Measurements from ENCODE around the gene TYW3.
A peak's percentile ranks its signal among the peaks of the same experiment; 100 is the strongest.

The TYW3 gene, protein sequence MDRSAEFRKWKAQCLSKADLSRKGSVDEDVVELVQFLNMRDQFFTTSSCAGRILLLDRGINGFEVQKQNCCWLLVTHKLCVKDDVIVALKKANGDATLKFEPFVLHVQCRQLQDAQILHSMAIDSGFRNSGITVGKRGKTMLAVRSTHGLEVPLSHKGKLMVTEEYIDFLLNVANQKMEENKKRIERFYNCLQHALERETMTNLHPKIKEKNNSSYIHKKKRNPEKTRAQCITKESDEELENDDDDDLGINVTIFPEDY

DNA sequence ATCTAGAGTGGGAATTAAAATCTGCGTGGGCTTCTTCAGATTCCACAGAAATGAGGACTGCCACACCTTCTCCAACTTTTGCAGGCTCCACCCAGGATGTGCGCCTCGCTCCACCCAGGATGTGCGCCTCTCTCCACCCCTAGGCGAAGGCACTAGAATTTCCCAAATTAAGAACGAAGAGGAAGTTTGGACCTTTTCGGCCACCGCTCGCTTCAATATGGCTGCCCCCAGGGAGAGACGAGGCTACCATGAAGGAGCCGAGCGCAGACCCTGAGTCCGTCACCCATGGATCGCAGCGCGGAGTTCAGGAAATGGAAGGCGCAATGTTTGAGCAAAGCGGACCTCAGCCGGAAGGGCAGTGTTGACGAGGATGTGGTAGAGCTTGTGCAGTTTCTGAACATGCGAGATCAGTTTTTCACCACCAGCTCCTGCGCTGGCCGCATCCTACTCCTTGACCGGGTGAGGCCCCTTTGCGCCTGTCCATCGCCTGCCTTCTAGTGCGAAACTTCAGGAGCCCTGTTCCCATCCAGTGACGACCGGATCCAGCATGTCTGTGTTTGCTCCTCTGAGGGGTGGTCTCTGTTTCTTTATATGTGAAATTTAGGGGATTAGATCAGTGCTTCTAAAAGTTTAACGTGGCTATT is at the start of gene TYW3, which contains the start of gene CRYZ:
Gene TYW3, plus strand, starts transcription at position 193 of the 644 bp plus-strand sequence. Its CDS starts 93 bp downstream, at position 286.
Gene CRYZ, minus strand, starts transcription at position 91 of the 644 bp plus-strand sequence. CDS start 8,229 bp downstream, outside the sequence.
- peak; percentile 88 for DNase-seq

DNA sequence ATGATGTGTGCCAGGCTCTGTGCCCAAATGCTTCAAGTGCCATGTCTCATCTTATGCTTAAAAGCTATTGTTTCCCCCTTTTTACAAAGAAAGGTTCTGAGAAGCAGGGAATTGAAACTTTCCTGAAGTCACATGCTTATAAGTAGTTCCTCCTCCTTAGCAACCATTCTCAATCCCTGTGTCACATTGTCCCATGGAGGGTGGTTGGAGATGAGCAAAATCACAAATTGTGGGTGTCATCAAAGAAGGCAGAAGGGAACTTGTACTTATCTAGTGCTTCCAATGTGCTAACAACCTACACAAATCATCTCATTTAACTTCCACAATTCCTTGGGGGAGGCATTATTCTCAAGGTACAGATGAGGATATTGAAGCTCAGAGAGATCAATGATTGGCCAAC is 49.3 kb upstream of the TYW3 start:
- no peak for DNase-seq

DNA sequence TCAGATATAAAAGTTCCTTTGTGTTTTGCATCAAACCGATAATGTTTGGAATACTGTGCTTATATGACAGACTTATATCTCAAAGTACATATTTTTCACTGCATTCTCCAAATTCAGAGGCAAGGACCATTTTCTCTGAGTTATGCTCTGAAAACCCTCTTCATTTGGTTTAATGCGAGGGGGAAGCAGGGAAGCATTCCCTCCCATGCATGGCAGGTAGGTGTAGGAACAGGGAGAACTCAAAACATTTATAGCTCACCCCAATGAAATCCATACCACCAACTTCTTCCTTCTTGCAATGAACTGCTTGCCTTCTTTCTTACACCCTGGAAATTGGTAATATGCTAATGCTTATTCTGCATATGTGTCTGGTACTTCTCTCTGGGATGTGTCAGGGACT is 48.7 kb upstream of the TYW3 start:
- DNase-seq = no peak

DNA sequence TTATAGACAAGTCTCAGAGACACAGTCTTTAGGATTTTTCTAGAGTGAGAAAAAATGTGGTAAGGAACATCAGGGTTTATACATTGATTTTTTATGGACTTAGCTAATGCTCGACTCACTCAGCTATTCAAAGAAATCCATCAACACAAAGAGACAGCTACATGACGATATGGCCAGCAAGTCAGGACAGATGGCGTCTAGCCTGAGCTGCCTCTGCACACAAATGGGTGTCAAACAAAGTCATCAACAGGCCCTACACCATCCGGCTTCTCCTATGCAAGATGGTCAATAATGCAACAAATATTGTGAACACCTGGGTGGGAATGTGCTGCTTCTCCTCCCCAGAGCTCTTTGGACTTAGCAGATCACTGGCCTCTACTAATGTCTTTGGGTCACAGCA is 46.0 kb upstream of the TYW3 start:
- DNase-seq = no peak

DNA sequence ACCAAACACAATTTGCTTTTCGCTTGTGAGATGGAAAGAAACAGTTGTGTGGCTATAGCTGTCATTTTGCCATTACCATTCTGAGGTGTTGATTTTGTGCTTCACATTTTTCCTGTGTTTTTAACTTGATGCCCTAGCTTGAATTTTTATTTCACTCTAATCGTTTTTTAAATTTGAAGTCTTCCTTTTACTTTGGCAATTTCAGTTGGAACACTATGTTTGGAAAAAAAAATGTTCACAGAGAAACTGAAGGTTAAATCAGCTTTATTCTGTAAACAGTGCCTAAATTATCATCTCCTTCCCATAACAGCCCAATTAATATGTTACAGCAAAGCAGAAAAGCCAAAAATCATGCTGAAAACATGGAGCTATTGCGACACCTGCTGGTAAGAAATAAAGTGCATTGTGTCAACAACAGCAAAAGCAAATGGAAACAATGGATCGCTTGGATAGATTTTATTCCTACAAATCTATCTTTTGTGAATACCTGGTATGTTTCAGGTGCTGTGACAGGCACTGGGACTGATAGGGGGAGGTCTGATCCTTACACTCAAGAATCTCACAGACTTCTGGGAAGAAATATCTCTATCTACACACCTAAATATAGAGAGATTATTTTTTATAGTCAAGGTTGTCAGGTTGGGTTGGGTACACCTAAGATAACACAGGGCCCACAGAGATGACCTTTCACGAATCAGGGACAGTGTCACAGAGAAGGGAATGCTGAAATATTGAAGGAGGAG is 43.2 kb upstream of the TYW3 start:
- peak; percentile 19 for DNase-seq

DNA sequence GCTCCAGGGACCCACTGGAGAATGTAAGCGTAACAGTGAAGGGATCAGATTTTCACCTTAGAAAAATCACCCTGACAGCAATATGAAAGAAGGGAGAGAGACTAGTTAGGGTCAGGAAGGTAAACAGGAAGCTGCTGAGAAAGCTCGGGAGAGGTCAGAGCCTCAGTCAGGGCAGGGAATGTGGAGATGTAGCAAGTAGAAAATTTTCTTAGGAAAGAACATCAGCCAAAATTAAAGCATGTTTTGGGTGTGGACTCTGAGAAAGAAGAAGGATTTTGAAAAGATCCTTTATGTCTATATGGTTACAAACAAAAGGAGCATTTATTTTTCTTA is 42.6 kb upstream of the TYW3 start:
- DNase-seq = peak; percentile 8

DNA sequence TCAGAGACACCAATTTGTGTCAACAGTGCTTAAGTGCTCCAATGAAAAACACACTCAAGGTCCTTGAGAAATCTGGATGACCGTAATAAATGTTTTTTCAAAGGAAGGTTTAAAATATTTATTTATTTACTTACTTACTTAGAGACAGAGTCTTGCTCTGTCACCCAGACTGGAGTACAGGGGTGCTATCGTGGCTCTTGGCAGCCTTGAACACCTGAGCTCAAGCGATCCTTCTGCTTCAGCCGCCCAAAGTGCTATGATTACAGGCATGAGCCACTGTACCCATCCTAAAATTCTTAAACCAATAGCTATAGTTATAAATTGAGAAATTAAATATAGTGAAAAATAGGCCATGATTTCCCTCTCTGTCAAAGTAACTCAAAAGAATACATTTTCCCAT is 42.0 kb upstream of the TYW3 start:
- DNase-seq = peak; percentile 7

DNA sequence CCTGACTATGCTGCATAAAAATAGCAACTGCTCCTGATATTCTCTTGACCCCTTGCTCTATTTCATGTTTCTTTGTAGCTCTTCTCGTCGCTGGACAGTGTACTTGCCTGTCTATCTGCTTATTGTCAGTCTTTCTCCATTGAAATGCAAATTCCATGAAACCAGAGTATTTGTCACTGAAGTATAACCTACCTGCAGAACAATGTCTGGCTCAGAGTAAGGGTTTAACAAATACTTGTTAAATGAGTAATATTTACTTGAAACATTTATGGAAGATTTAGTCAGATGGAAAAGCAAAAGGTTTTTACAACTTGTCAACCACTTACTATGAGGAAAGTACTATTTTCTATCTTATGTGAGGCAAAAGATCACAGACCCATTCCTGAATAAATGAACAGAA is 39.5 kb upstream of the TYW3 start:
- no peak for DNase-seq

DNA sequence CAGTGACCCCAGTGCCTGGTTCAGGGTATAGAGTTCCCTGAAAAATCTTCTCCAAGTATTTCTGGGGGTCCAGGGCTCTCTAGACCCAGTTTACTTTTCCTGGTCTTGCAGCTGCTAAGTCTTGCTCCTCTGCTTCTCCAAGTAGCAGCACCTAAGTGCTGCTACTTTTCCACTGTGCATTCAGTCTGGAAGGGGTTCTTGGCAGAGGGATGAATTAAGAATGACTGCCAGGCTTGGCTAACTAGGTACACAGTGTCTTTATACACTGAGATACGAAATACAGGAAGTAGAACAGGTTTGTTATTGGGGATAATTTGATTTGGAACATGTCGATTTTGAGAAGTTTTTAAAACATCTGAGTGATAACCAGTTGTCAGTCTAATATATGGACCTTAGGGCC is 35.1 kb upstream of the TYW3 start:
- DNase-seq = no peak

DNA sequence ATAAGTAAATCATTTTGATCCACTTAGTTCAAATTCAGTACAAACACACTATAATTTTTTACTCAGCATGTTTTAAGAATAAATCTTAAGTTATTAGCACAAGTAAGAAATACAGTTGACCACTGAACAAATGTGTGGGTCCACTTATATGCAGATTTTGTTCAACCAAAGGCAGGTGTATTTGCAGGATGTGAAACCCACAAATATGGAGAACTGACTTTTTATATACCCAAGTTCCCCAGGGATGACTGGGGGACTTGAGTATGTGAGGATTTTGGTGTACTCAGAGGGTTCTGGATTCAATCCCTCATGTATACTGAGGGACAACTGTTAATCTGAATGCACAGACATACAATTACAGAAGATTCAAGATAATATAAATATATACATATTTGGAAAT is 33.6 kb upstream of the TYW3 start:
- no peak for DNase-seq

DNA sequence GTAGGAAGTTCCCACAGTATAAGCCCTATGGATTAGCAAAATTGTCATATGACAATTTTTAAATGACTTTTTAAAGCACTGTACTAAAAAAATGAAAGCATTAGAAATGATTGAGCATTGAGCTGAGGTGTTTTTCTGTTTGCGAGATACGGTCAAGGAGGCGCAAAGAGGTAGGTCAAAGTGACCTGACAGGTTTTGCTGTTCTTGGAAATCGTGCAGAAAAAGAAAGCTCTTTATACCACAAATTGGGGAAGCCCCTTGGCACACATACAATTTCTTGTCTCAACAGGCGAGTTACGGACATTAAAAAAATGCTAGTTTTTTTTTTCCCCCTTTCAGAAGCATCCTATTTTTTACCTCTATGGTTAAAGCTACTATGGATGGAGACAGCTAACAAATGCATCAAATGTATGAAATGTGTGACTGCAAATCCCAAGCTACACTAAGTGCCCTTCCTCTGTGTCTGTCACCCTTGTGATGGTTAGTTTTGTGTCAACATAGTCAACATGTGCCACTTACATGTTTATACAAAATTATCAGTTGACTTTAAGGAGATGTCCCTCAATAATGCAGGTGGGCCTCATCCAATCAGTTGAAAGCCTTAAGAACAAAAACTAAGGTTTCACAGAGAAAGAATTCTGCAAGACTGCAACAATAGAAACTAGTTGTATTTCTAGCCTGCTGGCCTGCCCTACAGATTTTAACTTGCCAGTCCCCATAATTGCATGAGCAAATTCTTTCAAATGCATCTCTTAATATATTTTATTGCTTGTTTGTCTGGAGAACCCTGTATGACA is 29.4 kb upstream of the TYW3 start:
- no peak for DNase-seq

DNA sequence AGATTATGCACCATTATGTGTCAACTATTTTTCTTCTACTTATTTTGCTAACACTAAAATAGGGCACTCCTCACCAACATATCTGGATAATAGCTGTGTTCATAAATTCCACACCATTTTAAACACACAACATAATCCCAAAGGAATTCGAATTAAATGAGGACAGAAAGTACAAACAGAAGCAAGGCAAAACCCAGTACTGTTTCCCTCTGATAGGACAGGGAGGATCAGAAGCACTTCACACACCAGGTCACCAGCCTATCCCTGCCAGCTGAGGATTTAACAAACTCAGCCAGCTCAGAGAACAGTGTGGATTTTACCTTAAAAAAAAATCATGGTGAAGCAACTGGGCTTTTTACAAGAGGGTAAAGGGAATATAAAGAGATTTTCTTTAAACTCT is 20.1 kb upstream of the TYW3 start:
- no peak for DNase-seq

DNA sequence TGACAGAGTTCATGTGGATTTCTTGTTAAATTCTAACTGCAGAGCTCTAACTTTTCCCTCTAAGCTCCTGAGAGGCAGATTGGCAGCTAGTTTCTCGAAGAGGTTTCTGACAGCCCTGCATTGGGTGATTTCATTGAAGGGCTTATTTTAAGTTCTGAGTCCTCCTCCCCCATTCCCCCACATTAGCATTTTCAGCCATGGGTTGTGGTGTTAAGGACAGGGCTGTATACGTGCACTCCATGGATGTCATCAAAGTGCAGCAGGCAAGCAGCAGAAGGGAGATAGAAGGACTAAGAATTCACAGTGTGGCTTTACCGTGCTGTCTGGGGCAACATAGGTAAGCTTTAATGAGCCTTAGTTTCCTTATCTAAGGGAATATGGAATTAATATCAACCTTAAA is 19.1 kb upstream of the TYW3 start:
- no peak for DNase-seq

DNA sequence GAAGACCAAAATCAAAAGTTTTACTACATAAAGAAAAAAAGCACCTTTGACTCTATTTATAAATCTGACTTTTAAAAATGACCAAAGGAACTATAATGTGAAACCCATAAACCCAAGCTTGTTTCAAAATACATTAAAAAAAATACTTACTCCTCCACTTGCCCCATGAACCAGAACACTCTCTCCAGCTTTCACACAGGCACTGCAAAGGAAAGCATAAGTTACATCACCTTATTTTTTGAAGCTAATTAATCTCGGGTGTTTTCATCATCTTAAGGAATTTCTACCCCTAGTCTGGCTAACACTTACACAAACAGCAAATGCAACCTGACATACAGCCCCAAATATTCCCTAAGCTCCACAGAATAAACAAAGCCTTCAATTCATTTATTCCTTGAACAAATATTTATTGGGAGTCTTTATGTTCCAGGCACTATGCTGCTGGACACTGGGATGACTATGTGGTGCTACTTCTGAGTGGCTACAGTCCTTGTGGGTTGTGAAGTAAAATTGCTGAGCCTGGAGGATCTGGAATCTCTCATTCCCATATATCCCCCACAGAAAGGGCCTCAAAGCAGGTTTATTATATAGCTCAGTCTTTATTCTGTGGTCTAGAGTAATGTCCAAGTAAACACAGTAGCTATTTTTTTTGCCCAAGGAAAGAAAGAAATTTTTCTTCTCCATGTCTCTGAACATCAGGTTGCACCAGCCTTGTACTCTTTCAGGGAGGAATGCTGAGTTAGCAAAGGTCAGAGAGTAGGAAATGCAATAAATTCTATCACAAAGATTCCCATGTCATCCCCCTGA is 18.3 kb upstream of the TYW3 start:
- DNase-seq = no peak

DNA sequence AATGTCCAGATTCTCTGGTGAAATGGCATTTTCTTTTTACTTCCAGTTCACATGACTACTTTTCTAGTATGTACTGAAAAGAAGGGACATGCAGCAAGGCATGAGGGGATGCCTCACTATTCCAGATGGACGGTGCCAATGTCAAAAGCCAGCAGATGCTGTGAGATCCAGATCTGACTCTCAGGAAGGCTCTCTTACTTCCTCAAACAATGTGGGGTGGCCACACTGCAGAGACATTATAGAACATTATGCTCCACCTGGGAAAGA is 17.8 kb upstream of the TYW3 start:
- DNase-seq = no peak

DNA sequence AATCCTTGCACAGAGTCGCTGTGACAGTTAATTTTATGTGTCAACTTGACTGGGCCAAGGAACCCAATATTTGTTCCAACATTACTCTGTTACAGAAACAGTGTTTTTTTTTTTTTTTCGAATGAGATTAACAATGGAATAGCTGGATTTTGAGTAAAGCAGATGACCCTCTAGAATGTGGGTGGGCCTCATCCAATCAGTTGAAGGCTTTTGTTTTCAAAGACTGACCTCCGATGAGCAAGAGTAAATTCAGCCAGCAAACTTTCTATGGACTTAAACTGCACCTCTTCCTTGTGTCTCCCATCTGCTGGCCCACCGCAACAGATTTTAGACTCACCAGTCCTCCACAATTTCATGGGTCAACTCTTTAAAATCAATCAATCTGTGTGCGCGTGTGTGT is 17.1 kb upstream of the TYW3 start:
- DNase-seq = no peak

DNA sequence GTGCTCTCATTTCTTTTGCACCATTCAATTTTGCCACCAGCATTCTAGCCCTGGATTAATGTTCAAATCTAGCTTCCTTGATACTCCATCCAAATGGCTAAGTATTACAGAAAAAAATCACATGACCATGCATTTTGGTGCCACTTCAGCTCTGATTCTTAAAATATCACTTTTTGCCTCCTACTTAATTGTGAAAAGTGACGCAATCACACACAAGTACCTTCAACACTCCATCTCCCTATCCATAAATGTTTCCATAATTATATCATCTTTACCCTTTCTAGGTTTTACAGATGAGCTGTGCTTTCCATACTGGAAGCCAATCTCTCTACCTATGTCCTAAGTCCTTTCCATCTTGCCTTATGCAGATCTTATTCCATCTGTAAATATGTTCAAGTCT is 16.1 kb upstream of the TYW3 start:
- DNase-seq = no peak

DNA sequence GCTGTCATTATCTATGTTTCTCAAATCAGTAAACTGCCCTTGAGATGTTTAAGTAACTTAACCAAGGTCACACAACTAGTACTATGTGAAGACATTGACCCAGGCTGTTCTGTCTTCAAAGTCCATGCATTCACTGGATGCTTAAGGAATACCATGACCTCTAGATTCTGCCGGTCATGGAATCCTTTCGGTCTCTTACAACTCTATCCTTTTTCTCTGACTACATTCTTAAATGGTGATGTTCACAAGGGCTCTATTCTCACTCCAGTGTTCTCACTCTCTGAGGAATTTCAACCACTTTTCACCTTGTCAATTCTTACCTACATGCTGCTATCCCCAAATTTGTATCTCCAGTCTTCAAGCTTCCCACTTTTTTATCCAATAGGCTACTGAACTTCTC is 15.3 kb upstream of the TYW3 start:
- no peak for DNase-seq

DNA sequence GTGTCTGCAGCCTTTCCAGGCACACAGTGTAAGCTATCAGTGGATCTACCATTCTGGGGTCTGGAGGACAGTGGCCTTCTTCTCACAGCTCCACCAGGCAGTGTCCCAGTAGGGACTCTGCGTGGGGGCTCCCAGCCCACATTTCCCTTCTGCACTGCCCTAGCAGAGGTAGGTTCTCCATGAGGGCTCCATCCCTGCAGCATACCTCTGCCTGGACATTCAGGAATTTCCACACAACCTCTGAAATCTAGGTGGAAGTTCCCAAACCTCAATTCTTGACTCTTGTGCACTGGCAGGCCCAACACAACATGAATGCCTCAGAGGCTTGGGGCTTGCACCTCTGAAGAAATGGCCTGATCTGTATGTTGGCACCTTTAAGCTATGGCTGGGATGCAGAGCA is 6.9 kb upstream of the TYW3 start:
- no peak for DNase-seq

DNA sequence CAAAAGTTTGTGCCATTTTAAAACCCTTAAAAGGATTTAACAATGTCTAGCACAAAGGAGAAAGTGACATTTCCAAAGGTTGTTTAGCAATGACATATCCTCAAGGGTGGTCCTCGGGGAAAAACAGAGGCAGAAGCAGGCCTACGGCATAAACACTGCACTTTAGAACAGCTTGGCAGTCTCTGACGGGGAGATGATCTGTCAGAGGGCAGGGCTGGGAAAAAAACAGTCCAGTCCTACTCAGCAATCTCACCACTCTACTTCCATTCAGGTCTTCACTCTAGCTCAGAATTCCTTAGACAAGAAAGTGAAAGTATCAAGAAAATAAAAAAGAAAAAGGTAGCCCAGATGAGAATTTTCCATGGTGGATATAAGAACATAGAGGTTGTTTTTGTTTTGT is 4.2 kb upstream of the TYW3 start:
- DNase-seq = no peak

DNA sequence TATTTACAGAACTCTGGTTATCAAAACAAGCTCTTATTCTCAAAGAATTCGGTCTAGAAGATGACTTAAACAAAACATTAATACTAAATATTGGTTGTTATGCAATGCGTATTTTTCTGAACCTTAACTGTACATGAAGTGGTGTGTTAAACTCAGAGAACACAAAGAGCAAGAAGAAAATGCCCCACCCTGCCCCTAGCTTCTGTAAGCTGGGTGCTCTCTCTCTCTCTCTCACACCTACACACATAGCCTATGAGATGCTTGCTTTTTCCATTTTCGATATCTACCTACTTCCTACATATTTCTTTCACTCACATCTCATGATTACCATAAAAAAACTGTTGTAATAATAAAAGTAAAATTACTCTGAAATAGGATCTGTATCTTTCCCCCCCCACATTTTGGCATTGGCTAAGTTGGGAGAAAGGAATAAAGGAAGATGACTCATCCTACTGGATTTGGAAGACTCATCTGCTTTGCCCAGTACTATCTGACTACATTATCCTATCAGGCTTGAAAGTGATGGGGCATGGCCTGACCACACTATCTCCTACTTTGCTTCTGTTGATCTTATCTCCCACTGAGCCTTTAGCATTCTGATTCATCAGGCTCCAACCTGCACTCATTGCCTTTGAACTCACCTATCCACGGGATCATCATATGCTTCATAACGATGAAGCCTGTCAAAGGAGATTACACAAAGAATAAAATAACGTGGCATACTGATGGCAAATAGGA is 3.0 kb upstream of the TYW3 start:
- no peak for DNase-seq

DNA sequence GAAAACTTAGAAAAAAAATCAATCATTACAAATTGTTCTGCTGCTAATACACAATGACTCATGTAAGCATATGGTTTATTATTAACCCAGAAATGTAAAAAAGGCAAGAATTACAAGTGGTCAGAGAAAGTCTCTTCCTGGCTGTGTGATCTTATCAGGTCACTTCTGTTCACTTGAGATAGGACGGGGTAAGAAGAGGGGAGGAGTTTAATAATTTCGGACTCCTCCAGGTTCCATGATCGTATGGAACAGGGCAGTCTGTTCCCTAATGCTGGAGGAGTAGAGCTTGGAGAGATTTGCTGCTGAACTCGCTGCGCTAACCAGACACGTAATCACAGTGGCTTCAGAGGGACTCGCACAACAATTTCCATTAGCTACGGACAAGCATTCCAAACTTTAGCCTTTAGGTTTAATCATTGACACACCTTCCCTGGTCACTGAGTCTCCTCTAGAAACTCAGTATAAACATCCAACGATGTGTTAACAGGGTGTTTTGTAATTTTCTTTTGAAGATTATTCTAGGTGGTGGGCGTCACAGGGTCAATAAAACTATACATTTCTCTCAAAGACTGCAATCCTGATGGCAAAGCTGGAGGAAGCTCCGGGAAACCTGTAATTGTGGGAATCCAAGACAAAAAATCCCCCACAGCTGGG is 1.4 kb upstream of the TYW3 start:
- DNase-seq = no peak
